Spleen (tissue), 7 donors: ENCODE results near the gene UBE2N.

Experiments used
- POLR2AphosphoS5 ChIP-seq, 3 donors: sonication (generic); formaldehyde crosslinking; IDR thresholded peaks; one replicate each; pipeline ENCODE4 v1.5.1; 2017; ENCODE audit warnings: antibody characterized with exemption in 3 of 3
- TF ChIP-seq, protein P1 (sequence below), 11 experiments: fragments of 200-600 bp in 7 of 11; fragments of 450-650 bp in 4 of 11; sonication (generic) in 4 of 11; IDR thresholded peaks in 8 of 11; conservative IDR thresholded peaks in 3 of 11; 1 replicate in 7 of 11; 2 replicates in 4 of 11; pipeline versions ENCODE4 v1.4.0 to v1.8.0; 2016 to 2021; ENCODE audit warnings: antibody characterized with exemption in 11 of 11, inconsistent platforms in 4 of 11, mild to moderate bottlenecking in 1 of 11
- donor health status: DM: no; HTN: no; CAD: no; lungs with moderate emphysema.
- donor health status: DM: no; HTN: no; CAD: no.
- donor health status: DM: no; HTN: no; CAD: no.

DNA sequence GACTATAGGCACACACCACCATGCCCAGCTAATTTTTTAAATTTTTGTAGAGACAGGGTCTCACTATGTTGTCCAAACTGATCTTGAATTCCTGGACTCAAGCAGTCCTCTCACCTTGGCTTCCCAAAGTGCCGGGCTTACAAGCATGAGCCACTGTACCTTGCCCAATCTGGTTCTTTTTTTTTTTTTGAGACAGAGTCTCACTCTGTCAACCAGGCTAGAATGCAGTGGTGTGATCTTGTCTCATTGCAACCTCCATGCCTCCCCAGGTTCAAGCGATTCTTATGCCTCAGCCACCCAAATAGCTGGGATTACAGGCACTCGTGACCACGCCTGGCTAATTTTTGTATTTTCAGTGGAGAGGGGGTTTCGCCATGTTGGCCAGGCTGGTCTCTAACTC lies 41.0 kb upstream of the UBE2N start:
- TF ChIP-seq, protein P1, sequence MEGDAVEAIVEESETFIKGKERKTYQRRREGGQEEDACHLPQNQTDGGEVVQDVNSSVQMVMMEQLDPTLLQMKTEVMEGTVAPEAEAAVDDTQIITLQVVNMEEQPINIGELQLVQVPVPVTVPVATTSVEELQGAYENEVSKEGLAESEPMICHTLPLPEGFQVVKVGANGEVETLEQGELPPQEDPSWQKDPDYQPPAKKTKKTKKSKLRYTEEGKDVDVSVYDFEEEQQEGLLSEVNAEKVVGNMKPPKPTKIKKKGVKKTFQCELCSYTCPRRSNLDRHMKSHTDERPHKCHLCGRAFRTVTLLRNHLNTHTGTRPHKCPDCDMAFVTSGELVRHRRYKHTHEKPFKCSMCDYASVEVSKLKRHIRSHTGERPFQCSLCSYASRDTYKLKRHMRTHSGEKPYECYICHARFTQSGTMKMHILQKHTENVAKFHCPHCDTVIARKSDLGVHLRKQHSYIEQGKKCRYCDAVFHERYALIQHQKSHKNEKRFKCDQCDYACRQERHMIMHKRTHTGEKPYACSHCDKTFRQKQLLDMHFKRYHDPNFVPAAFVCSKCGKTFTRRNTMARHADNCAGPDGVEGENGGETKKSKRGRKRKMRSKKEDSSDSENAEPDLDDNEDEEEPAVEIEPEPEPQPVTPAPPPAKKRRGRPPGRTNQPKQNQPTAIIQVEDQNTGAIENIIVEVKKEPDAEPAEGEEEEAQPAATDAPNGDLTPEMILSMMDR (IDR thresholded peaks at IDR 0.05 in 8 of 11, conservative IDR thresholded peaks at IDR 0.05 in 3 of 11), result no peak
- TF ChIP-seq POLR2AphosphoS5 (IDR thresholded peaks at IDR 0.05), result no peak
